ENCODE measurements around the gene ALDH18A1.
A peak's percentile ranks its signal among the peaks of the same experiment; 100 is the strongest.

DNA sequence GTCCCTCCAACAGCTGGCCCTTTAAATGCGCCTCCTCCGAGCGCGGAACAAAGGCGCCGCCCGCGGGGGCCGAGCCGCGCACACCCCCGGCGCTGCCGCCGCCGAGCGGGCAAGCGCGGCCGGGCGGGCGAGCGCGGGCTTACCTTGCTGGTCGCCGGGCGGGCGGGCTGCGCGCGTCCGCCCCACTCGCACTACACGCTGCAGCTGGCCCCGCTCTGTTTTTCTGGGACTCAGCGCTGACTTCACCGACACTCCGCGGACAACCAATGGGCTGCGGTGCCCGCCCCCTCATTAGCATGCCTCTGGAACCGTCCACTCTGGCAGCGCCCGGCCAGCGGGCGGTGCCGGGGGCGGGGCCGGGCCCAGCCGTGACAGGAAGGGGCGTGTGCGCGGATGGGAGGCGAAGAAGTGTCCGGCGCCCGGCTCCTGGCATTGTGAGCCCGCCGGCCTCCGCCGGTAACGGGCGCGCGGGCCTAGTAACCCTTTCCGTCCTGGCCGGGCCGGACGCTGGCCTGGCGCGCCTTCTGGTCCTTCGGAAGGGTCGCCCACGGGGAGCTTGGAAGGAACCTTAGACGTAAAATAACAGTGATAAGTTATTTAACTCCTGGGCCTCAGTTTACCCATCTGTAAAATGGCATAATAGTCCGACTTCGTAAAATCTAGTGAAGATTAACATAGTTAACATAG is 95.2 kb downstream of the ALDH18A1 start, which contains the start of gene SORBS1:
- TF ChIP-seq, protein P1, sequence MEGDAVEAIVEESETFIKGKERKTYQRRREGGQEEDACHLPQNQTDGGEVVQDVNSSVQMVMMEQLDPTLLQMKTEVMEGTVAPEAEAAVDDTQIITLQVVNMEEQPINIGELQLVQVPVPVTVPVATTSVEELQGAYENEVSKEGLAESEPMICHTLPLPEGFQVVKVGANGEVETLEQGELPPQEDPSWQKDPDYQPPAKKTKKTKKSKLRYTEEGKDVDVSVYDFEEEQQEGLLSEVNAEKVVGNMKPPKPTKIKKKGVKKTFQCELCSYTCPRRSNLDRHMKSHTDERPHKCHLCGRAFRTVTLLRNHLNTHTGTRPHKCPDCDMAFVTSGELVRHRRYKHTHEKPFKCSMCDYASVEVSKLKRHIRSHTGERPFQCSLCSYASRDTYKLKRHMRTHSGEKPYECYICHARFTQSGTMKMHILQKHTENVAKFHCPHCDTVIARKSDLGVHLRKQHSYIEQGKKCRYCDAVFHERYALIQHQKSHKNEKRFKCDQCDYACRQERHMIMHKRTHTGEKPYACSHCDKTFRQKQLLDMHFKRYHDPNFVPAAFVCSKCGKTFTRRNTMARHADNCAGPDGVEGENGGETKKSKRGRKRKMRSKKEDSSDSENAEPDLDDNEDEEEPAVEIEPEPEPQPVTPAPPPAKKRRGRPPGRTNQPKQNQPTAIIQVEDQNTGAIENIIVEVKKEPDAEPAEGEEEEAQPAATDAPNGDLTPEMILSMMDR (IDR thresholded peaks at IDR 0.05), result no peak
- TF ChIP-seq EHMT2 (IDR thresholded peaks at IDR 0.05; ENCODE audit: low read depth) (no peak), POLR2A (IDR thresholded peaks at IDR 0.05; ENCODE audit: low read length) (peak; percentile 44), CHD4 (IDR thresholded peaks at IDR 0.05; ENCODE audit: borderline replicate concordance) (peak; percentile 98), TFCP2L1 (CRISPR knock-in tag; IDR thresholded peaks at IDR 0.05) (no peak), JUNB (IDR thresholded peaks at IDR 0.05) (no peak), EP300 (IDR thresholded peaks at IDR 0.05) (no peak), CEBPB (IDR thresholded peaks at IDR 0.05) (no peak), CHD2 (IDR thresholded peaks at IDR 0.05; ENCODE audit: low read length, partially characterized antibody) (no peak), ESRRA (IDR thresholded peaks at IDR 0.05; ENCODE audit: borderline replicate concordance, low read length) (no peak), RAD21 (conservative IDR thresholded peaks at IDR 0.05 in 1 of 2, IDR thresholded peaks at IDR 0.05 in 1 of 2) (no peak), POLR2AphosphoS2 (conservative IDR thresholded peaks at IDR 0.05; ENCODE audit: low read length) (no peak)
- TF ChIP-seq, protein P2, sequence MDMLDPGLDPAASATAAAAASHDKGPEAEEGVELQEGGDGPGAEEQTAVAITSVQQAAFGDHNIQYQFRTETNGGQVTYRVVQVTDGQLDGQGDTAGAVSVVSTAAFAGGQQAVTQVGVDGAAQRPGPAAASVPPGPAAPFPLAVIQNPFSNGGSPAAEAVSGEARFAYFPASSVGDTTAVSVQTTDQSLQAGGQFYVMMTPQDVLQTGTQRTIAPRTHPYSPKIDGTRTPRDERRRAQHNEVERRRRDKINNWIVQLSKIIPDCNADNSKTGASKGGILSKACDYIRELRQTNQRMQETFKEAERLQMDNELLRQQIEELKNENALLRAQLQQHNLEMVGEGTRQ (IDR thresholded peaks at IDR 0.05), result no peak
- TF ChIP-seq, protein P3, sequence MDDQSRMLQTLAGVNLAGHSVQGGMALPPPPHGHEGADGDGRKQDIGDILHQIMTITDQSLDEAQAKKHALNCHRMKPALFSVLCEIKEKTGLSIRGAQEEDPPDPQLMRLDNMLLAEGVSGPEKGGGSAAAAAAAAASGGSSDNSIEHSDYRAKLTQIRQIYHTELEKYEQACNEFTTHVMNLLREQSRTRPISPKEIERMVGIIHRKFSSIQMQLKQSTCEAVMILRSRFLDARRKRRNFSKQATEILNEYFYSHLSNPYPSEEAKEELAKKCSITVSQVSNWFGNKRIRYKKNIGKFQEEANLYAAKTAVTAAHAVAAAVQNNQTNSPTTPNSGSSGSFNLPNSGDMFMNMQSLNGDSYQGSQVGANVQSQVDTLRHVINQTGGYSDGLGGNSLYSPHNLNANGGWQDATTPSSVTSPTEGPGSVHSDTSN (IDR thresholded peaks at IDR 0.05), result no peak
